Endothelial cell of hepatic sinusoid (primary cell): ENCODE results near the gene EPS8.

ENCODE experiments used
- in situ Hi-C: cut with HindIII; loops from 2 replicates; pipeline ENCODE4 v1.10.0; 2017; ENCODE audit warnings: low sequenced_read_pairs

EPS8 gene

DNA sequence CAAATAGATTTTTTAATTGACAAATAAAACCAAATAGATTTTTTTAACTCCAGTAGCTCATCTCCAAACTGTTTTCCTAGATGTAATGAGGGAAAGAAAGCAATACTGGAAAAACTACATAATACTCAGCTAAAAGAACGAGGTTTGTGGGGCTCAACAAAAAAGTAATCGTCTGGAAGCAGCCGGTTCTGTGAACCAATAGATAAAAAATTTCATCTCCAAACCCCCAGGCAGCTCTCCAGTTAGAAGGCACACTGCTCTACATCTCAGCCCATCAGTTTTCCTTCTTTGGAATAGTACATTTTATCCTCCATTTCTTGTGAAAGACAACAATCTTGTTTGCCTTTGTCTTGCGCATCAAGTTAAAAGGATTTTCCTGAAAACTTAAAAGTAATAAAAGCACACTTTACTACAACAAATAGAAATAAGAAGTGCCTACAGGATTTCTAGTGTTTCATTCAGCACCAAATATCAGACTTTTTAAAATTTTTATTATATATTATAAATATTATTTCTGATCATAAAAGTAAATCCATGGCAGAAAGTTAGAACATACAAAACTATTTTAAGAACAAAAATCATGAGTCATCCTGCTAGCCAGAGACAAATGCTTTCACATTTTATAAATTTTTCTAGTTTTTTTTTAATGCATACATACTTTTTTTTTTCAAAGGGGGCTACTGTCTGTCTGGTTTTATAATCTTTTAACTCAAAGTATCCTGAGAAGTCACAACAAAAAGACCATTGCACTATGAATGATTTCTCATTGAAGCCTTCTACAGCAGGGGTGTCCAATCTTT is 67.7 kb downstream of the EPS8 start:
- in situ Hi-C loops = loop anchor here (5.0 kb wide), 1 partner anchor 99 kb away; no protein-coding TSS in a partner anchor

DNA sequence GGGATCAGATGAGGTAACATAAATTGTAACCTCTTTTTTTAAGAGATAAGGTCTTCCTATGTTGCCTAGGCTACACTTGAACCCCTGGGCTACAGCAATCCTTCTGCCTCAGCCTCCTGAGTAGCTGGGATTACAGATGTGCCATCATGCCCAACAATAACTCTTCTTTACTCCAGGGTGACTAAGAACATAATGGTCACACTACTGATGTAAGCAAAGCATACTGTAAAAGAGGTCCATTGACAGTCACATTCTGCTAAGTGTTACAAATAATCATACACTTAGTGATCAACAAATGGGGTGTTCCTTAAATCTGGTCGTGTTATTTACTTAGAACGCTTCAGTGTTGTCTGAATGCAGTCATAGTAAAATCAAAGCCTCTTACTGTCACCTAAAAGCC is 68.9 kb downstream of the EPS8 start:
- in situ Hi-C loops = loop anchor here (5.0 kb wide), 1 partner anchor 98 kb away; no protein-coding TSS in a partner anchor

DNA sequence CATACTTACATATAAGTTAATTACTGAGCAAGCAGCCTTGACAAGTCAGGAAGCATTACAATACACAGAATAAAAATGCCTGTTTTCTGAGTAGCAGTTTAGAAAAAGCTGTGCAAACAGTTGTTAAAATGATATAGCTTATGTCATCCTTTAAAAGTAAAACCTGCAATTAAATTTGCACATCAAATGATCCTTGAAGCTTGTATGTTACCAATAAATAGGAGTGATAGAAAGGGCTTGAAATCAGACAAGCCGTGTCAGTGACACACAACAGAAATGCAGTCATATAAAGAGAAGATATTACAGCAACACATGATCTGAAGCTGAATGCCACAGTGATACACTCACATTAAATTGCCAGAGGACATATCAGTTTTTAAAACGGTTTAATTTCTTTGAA is 70.0 kb downstream of the EPS8 start:
- in situ Hi-C loops = no loop called here

DNA sequence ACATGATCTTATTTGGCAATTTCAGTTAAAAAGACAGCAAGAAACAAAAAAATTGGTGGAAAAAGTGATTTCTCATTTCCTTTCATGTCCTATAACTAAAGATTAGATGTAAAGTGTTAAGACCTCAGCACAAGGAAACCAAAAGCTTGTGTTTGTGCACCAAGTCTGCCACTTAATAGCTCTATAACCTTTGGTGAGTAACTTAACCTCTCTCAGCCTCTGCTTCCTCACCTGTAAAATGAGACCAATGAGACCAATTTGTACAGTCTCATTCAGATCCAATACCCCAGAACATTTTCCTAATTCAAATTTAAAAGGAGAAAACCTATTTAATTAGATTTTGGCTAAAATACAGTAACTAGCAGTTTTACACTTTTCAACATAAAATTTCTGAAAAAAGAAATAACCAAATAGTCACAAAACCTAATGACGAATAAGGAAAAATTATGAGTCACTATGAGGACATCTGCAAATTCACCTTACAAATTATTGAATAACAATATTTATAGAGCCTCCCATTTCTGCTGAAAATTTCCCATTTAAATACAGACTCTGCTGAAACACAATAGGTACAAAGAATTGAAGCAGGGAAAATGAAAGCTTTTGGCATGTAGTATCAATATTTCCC is 71.1 kb downstream of the EPS8 start:
- in situ Hi-C loops = no loop called here

DNA sequence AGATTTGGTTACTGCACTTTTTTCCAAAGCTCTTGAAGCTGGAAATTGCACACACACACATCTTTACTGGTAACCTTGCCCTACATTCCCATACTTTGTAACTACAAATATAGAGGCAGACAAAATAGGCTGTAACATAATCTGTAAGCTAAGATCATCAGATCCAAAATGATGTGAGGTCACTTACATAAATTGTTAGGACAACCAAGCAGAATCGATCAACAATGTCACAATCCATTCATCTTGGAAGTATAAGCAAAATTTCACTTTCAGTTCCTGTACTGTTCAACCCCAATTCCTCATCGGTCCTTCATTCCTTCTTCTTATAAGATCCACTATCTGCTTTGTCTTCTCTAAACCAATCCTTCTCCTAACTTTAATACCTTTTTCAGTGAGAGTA is 72.6 kb downstream of the EPS8 start:
- in situ Hi-C loops = no loop called here

DNA sequence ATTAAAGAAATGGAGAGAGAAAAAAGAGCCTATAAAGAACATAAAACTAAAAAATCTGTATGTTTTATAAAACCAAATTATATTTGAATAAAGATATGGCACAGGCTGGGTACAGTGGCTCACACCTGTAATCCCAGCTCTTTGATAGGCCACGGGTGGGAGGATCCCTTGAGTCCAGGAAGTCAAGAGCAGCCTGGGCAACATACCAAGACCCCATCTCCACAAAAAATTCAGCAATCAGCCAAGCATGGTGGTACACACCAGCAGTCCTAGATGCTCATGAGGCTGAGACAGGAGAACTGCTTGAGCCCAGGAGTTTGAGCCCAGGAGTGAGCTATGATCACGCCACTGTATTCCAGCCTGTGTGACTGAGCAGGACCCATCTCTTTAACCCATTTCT is 74.9 kb downstream of the EPS8 start:
- in situ Hi-C loops = no loop called here

DNA sequence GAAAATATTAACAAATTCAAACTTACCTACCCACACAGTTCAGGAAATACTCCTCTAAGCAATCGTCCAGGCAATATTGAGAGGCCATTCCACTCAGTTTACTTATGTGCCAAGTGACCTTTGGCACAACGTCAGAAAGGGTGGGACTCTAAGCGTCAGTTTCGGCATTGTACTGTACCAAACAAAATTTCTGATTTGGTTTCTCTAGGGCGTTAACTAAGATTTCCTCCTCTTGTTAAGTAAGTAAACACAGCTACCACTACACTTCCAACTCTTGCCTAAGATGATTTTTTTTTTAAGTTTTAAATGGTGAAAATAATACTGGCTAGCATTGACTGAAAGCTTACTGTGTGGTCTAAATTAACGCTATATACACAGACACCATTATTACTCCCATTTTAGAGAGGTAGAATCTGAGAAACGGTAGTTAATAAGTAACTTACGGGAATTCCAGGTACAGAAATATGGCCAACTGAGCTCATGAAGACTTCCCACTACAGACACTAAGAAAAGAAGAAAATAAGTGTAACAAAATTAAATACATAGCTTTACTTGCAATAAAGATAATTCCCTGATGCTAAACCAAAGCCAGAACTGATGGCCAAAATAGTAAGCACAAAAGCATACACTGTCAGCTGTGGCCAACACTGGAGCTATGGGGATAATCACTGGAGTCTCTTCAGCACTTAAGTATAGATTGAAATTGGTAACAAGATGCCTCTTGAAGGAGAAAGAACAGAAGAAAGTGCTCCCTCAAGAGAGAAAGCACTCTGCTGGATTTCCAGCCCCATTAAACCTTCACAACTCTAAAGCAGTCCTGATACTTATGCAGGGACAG is 76.1 kb downstream of the EPS8 start:
- in situ Hi-C loops = no loop called here

DNA sequence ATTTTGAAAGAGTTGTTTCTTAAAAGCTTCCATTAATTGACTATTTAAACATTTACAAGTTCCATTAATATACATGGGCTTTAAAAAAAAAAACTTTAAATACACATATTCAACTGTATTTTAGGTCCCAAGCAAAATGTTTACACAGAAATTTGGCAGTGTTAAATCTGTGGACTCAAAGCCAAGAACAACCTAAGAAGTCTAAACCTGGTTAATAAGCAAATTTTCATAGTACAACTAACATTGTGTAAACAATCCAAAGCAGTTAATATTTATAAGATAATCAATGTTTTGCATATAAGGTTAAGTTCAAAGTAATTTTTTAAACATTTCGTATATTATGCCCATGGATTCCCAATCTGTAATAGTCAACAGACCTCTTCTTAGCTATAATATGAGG is 77.0 kb downstream of the EPS8 start:
- in situ Hi-C loops = no loop called here

DNA sequence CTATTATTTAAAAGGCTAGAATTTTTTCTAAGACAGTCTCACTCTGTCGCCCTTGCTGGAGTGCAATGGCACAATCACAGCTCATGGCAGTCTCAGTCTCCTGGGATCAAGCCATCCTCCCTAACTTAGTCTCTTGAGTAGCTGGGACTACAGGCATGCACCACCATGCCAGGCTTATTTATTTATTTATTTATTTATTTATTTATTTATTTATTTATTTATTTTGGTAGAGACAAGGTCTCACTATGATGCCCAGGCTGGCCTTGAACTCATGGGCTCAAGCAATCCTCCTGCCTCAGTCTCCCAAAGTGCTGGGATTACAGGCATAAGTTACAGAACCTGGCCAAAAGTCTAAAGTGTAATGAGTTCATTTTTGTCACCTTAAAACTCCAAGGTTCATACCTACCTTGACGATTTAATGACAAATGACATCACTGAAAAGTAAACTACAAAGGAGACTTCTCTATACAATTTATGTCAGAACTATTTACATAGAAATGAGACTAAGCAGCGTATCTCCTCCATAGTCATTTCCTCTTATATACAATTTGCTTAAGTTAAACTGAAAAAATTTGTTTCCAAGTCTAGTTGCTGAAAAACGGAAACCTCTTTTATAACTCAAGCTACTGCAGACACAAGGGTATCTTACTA is 78.2 kb downstream of the EPS8 start:
- in situ Hi-C loops = no loop called here

GRCh38 chr12:15709551-15709950 is 79.6 kb downstream of the EPS8 start:
- in situ Hi-C loops = no loop called here

- in situ Hi-C loops = no loop called here
Observed at GRCh38 chr12:15708396-15709076, 80.7 kb downstream of the EPS8 start.

DNA sequence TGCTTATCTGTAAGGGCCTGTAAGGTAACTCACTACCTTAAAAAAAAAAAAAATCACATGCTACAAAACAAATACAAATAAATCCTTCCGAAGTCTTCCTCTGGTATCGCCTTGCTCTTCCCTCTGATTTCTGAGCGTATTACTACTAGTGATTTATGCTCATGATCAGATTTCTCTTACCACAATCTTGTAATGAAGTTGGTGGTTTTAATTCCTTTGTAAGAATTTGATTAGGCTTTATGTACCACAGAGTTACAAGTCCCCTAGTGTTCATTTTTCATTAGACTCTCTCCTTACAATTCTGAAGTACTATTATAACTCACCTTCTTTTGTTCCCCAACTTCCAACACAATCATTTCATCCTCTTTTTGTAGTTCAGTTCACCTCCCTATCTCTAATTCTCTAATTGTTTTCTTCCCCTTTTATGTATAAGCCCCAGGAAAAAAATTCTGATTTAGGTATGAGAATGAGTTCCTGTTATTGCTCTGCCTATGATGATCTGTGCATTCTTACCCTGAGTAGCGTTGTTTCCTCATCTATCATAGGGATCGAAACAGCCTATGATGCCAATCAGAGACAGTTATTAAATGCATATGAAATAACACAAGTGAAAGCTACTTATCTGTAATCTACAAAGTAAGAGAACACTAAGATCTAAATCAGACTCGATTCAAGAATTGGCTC is 81.5 kb downstream of the EPS8 start:
- in situ Hi-C loops = no loop called here

DNA sequence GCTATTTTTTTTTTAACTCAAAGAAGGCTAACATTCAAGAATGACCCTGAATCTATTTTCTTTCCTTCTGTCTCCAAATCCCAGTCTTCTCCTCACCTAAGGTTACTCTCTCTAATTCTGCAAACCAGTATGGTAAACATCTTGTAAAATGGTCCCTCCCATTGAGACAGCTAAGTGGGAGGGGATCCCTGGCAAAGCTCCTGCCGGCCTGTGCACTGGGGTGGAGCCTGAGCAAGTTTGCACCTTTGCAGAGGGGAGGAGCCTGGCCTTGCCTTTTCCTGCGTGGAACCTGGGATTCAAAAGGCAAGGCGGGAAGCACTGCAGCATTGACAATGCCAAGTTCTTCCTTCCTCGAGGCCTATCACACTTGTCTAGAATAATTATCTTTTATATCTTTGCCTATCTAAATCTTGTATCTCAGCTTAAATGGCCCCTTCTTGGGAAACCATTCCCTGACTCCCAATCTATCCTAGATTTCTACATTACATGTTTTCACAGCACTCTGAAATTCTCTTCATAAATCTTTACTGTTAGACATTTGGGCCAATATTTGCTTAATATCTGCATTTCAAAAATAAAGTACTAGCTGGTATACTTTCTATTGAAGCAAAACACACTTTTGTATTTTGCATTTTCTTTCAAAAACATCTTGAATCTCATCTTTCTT is 83.0 kb downstream of the EPS8 start:
- in situ Hi-C loops = no loop called here

DNA sequence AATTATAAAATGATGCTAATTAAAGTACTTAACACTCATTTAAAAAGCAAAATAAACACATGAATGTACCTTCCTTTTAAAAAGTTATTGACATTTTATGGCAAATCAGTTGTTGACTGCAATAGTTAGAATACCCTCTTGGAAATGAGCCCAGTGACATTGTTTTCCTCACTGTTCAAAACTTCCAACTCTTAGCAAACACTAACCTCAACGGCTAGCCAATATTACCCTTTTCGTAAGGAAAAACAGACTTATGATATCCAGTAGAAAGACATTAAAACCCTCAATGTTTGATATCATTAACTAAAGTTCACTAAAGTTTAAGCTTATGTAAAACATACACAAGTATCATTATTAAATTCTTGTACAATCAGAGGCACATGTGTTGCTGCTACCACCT is 83.6 kb downstream of the EPS8 start:
- in situ Hi-C loops = no loop called here

GRCh38 chr12:15702276-15702675 is 86.9 kb downstream of the EPS8 start:
- in situ Hi-C loops = loop anchor here (5.0 kb wide), 1 partner anchor 70 kb away; no protein-coding TSS in a partner anchor

DNA sequence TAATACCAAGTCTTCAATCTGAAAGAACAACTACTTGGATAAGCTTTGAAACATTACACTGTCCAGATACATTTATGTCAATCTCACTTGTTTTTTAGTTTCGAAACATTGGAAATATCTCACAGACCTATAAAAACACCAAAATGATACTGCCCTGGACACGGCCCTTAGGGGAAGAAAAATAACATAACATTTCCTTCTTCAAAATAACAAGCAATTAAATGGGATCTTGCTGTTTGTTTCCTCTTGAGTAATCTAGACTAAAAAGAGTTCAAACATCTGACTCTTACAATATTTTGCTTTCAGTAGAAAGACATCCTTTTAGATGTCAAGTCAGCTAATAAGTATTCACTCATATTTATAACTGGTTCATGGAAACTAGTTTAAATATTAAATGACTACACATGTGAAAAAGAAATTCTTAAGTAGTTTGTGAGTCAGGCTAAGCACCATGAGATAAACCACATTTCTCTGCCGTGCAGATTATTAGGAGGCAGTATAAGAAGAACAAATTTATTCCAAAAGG is 87.5 kb downstream of the EPS8 start:
- in situ Hi-C loops = loop anchor here (5.0 kb wide), 1 partner anchor 71 kb away; no protein-coding TSS in a partner anchor

- in situ Hi-C loops = loop anchor here (5.0 kb wide), 1 partner anchor 71 kb away; no protein-coding TSS in a partner anchor
Observed at GRCh38 chr12:15701206-15701605, 88.0 kb downstream of the EPS8 start.

DNA sequence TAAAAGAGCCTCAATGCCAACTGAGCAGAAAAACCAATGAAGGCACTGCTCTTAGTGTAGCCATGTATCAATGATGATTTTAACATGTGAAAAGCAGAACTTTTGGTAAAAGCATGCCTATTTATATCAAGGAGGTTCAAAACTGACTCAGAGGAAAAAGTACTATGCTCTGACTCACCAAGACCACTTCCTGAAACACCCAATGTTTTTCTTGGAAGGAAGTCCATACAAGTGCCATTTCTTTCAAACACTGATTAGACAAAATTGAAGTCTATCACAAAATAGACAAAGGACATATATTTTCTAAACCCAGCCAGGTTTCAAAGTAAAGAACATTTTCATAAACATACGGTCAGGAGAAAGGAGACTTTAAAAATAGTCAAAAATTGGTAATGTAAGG is 88.6 kb downstream of the EPS8 start:
- in situ Hi-C loops = loop anchor here (5.0 kb wide), 1 partner anchor 72 kb away; no protein-coding TSS in a partner anchor

DNA sequence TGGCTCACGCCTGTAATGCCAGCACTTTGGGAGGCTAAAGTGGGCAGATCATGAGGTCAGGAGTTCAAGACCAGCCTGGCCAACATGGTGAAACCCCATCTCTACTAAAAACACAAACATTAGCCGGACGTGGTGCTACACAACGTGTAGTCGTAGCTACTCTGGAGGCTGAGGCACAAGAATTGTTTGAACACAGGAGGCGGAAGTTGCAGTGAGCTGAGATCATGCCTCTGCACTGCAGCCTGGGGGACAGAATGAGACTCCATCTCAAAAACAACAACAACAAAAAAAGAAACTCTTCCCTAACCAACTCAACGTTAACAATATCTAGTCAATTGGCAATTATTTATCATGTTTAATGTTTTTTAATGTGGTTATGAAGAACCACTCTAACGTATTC is 89.3 kb downstream of the EPS8 start:
- in situ Hi-C loops = loop anchor here (5.0 kb wide), 1 partner anchor 72 kb away; no protein-coding TSS in a partner anchor
